Measurements from ENCODE around the gene ZACN. TPM values are rescaled to one million over a fixed set of nuclear protein-coding genes. Genes with fewer than 3 reads are reported as not detected.
"Not testable (repeated sequence)": the region's sequence is repeated elsewhere in the genome, so short reads cannot be mapped to it uniquely, and the experiment has no call there.

The ZACN gene
- total and polyA plus RNA-seq, 4 donors = 0.75 to 3.0 TPM; not detected in 2

GRCh38 chr17:76078370-76078769, 612 bp upstream of the ZACN start:
- ATAC-seq (ENCODE audit: low FRiP score); H3K27ac ChIP-seq (ENCODE audit: low read depth in 1 of 2, low read length in 2 of 2); H3K36me3 ChIP-seq (ENCODE audit: control insufficient read depth in 1 of 2, insufficient read depth in 2 of 2, low read length in 1 of 2); H3K27me3 ChIP-seq (ENCODE audit: control insufficient read depth in 1 of 2, insufficient read depth in 2 of 2, low read length in 1 of 2); H3K4me3 ChIP-seq (ENCODE audit: low read length in 2 of 2); intact Hi-C loops (cut with DNase I); DNase-seq; H3K4me1 ChIP-seq (ENCODE audit: control insufficient read depth in 1 of 2, insufficient read depth in 2 of 2, low read length in 2 of 2); H3K9me3 ChIP-seq (ENCODE audit: control insufficient read depth, low read length): not testable (repeated sequence)
- WGBS, 2 donors = 65 to 76% methylated on average over 5 of the region's 5 CpGs

- 26 to 43% methylated on average over 9 of the region's 9 CpGs for WGBS, 2 donors
- Histone ChIP-seq H3K4me1 (ENCODE audit: control insufficient read depth in 1 of 2, insufficient read depth in 2 of 2, low read length in 2 of 2) (no peaks in the 10 kb centered on the region), H3K4me3 (ENCODE audit: low read length in 2 of 2) (no peak overlapping the region), H3K27me3 (ENCODE audit: control insufficient read depth in 1 of 2, insufficient read depth in 2 of 2, low read length in 1 of 2) (no peaks in the 10 kb centered on the region), H3K9me3 (ENCODE audit: control insufficient read depth, low read length) (no peaks in the 10 kb centered on the region), H3K36me3 (ENCODE audit: control insufficient read depth in 1 of 2, insufficient read depth in 2 of 2, low read length in 1 of 2) (peaks cover 0 to 2% of the 10 kb centered on the region in 2 donors), H3K27ac (ENCODE audit: low read depth in 1 of 2, low read length in 2 of 2) (no peak overlapping the region)
- no peak for ATAC-seq (ENCODE audit: low FRiP score)
- intact Hi-C loops (cut with DNase I) = no loop called here
- DNase-seq = no peak
Measured at GRCh38 chr17:76079535-76079955, 563 bp downstream of the ZACN start.

- intact Hi-C loops (cut with DNase I) = no loop called here
- H3K27me3 ChIP-seq (ENCODE audit: control insufficient read depth in 1 of 2, insufficient read depth in 2 of 2, low read length in 1 of 2) = no peaks in the 10 kb centered on the region
- H3K4me3 ChIP-seq (ENCODE audit: low read length in 2 of 2) = no peak overlapping the region
- no peak for DNase-seq
- no peaks in the 10 kb centered on the region for H3K4me1 ChIP-seq (ENCODE audit: control insufficient read depth in 1 of 2, insufficient read depth in 2 of 2, low read length in 2 of 2)
- WGBS, 2 donors = 3 to 4% methylated on average over 23 of the region's 23 CpGs
- no peak for ATAC-seq (ENCODE audit: low FRiP score)
- no peaks in the 10 kb centered on the region for H3K9me3 ChIP-seq (ENCODE audit: control insufficient read depth, low read length)
- no peak overlapping the region for H3K27ac ChIP-seq (ENCODE audit: low read depth in 1 of 2, low read length in 2 of 2)
- H3K36me3 ChIP-seq (ENCODE audit: control insufficient read depth in 1 of 2, insufficient read depth in 2 of 2, low read length in 1 of 2) = peaks cover 0 to 4% of the 10 kb centered on the region in 2 donors
Measured at GRCh38 chr17:76079956-76080767, 1.2 kb downstream of the ZACN start.

GRCh38 chr17:76080768-76081287, 1.8 kb downstream of the ZACN start:
- no peak for ATAC-seq (ENCODE audit: low FRiP score)

GRCh38 chr17:76081295-76082210, 2.6 kb downstream of the ZACN start:
- no peaks in the 10 kb centered on the region for H3K27me3 ChIP-seq (ENCODE audit: control insufficient read depth in 1 of 2, insufficient read depth in 2 of 2, low read length in 1 of 2)
- 64 to 67% methylated on average over 27 of the region's 27 CpGs for WGBS, 2 donors
- H3K4me3 ChIP-seq (ENCODE audit: low read length in 2 of 2) = no peak overlapping the region
- ATAC-seq (ENCODE audit: low FRiP score) (no peak), DNase-seq (peak in 1 of 2 donors; percentile 71)
- intact Hi-C loops (cut with DNase I) = no loop called here
- no peak overlapping the region for H3K27ac ChIP-seq (ENCODE audit: low read depth in 1 of 2, low read length in 2 of 2)
- H3K9me3 ChIP-seq (ENCODE audit: control insufficient read depth, low read length) = no peaks in the 10 kb centered on the region
- no peaks in the 10 kb centered on the region for H3K4me1 ChIP-seq (ENCODE audit: control insufficient read depth in 1 of 2, insufficient read depth in 2 of 2, low read length in 2 of 2)
- peaks cover 0 to 6% of the 10 kb centered on the region in 2 donors for H3K36me3 ChIP-seq (ENCODE audit: control insufficient read depth in 1 of 2, insufficient read depth in 2 of 2, low read length in 1 of 2)

More at GRCh38 chr17:76080768-76081287, 1.8 kb downstream of the ZACN start:
- no peak for DNase-seq
- H3K9me3 ChIP-seq (ENCODE audit: control insufficient read depth, low read length) = no peaks in the 10 kb centered on the region
- H3K4me3 ChIP-seq (ENCODE audit: low read length in 2 of 2) = no peak overlapping the region
- WGBS, 2 donors = 25 to 33% methylated on average over 6 of the region's 6 CpGs
- H3K27ac ChIP-seq (ENCODE audit: low read depth in 1 of 2, low read length in 2 of 2) = no peak overlapping the region
- H3K36me3 ChIP-seq (ENCODE audit: control insufficient read depth in 1 of 2, insufficient read depth in 2 of 2, low read length in 1 of 2) = peaks cover 0 to 6% of the 10 kb centered on the region in 2 donors
- intact Hi-C loops (cut with DNase I) = no loop called here
- H3K4me1 ChIP-seq (ENCODE audit: control insufficient read depth in 1 of 2, insufficient read depth in 2 of 2, low read length in 2 of 2) = no peaks in the 10 kb centered on the region
- H3K27me3 ChIP-seq (ENCODE audit: control insufficient read depth in 1 of 2, insufficient read depth in 2 of 2, low read length in 1 of 2) = no peaks in the 10 kb centered on the region

- Histone ChIP-seq H3K36me3 (ENCODE audit: control insufficient read depth in 1 of 2, insufficient read depth in 2 of 2, low read length in 1 of 2) (peaks cover 0 to 6% of the 10 kb centered on the region in 2 donors), H3K27me3 (ENCODE audit: control insufficient read depth in 1 of 2, insufficient read depth in 2 of 2, low read length in 1 of 2) (no peaks in the 10 kb centered on the region), H3K4me1 (ENCODE audit: control insufficient read depth in 1 of 2, insufficient read depth in 2 of 2, low read length in 2 of 2) (no peaks in the 10 kb centered on the region), H3K27ac (ENCODE audit: low read depth in 1 of 2, low read length in 2 of 2) (no peak overlapping the region), H3K9me3 (ENCODE audit: control insufficient read depth, low read length) (no peaks in the 10 kb centered on the region), H3K4me3 (ENCODE audit: low read length in 2 of 2) (no peak overlapping the region)
- intact Hi-C loops (cut with DNase I) = no loop called here
- 75 to 77% methylated on average over 20 of the region's 20 CpGs for WGBS, 2 donors
- DNase-seq (peak in 1 of 2 donors; percentile 71), ATAC-seq (ENCODE audit: low FRiP score) (no peak)
Measured at GRCh38 chr17:76082326-76083251, 3.6 kb downstream of the ZACN start.

GRCh38 chr17:76083536-76084182, 4.7 kb downstream of the ZACN start:
- WGBS, 2 donors = 82 to 85% methylated on average over 15 of the region's 15 CpGs
- peaks cover 0 to 10% of the 10 kb centered on the region in 2 donors for H3K36me3 ChIP-seq (ENCODE audit: control insufficient read depth in 1 of 2, insufficient read depth in 2 of 2, low read length in 1 of 2)
- DNase-seq (peak in 1 of 2 donors; percentile 63), ATAC-seq (ENCODE audit: low FRiP score) (no peak)
- no peaks in the 10 kb centered on the region for H3K9me3 ChIP-seq (ENCODE audit: control insufficient read depth, low read length)
- intact Hi-C loops (cut with DNase I) = no loop called here
- no peak overlapping the region for H3K4me3 ChIP-seq (ENCODE audit: low read length in 2 of 2)
- H3K27me3 ChIP-seq (ENCODE audit: control insufficient read depth in 1 of 2, insufficient read depth in 2 of 2, low read length in 1 of 2) = no peaks in the 10 kb centered on the region
- H3K27ac ChIP-seq (ENCODE audit: low read depth in 1 of 2, low read length in 2 of 2) = no peak overlapping the region
- H3K4me1 ChIP-seq (ENCODE audit: control insufficient read depth in 1 of 2, insufficient read depth in 2 of 2, low read length in 2 of 2) = no peaks in the 10 kb centered on the region
